Heart left ventricle (tissue), 16 donors: ENCODE measurements around the gene GRK5. TPM values are rescaled to one million over a fixed set of nuclear protein-coding genes. Genes with fewer than 3 reads are reported as not detected.

Experiments used
- ATAC-seq, 4 donors: fragments of 200-7000 bp; cut with Tn5 transposase; one replicate each; pipeline ENCODE4 v1.9.1; 2020 to 2022; ENCODE audit warnings: moderate library complexity in 4 of 4, mild to moderate bottlenecking in 3 of 4, moderate number of reproducible peaks in 1 of 4
- DNase-seq, 5 donors: peaks; one replicate each; pipeline ENCODE4 v3.0.0-alpha.2; 2020
- H3K27ac ChIP-seq, 12 donors: fragments of 200-600 bp; sonication (generic) in 4 of 12; one replicate each; pipeline versions ENCODE4 v1.5.0 to v1.8.0; 2016 to 2022; ENCODE audit warnings: mild to moderate bottlenecking in 2 of 12
- H3K27me3 ChIP-seq, 9 donors: fragments of 200-600 bp; sonication (generic) in 2 of 9; one replicate each; pipeline versions ENCODE4 v1.5.1 to v1.8.0; 2016 to 2022; ENCODE audit warnings: mild to moderate bottlenecking in 3 of 9
- H3K36me3 ChIP-seq, 9 donors: fragments of 200-600 bp; sonication (generic) in 2 of 9; one replicate each; pipeline versions ENCODE4 v1.5.0 to v1.8.0; 2018 to 2022; ENCODE audit warnings: mild to moderate bottlenecking in 2 of 9
- H3K4me1 ChIP-seq, 12 donors: fragments of 200-600 bp; sonication (generic) in 4 of 12; one replicate each; pipeline versions ENCODE4 v1.5.0 to v1.8.0; 2016 to 2022; ENCODE audit warnings: mild to moderate bottlenecking in 3 of 12
- H3K4me3 ChIP-seq, 12 donors: fragments of 200-600 bp; sonication (generic) in 4 of 12; one replicate each; pipeline versions ENCODE4 v1.5.0 to v1.8.0; 2017 to 2022; ENCODE audit warnings: mild to moderate bottlenecking in 9 of 12, moderate library complexity in 4 of 12
- H3K9me3 ChIP-seq, 12 donors: fragments of 200-600 bp; sonication (generic) in 4 of 12; one replicate each; pipeline versions ENCODE4 v1.5.0 to v1.8.0; 2016 to 2022; ENCODE audit warnings: mild to moderate bottlenecking in 1 of 12
- CTCF ChIP-seq, 12 donors: fragments of 200-600 bp; sonication (generic) in 4 of 12; IDR thresholded peaks; one replicate each; pipeline versions ENCODE4 v1.5.0 to v1.8.0; 2018 to 2022; ENCODE audit warnings: antibody characterized with exemption in 12 of 12, mild to moderate bottlenecking in 5 of 12
- POLR2A ChIP-seq, 2 donors: fragments of 450-650 bp; IDR thresholded peaks; one replicate each; pipeline ENCODE4 v1.6.1; 2017; ENCODE audit warnings: antibody characterized with exemption in 2 of 2, mild to moderate bottlenecking in 2 of 2, moderate library complexity in 2 of 2
- WGBS, 4 donors: extraction: QIAGEN DNeasy Blood & Tissue Kit in 2 of 4; methylation state at CpG; one replicate each; pipeline versions ENCODE4 v1.1.5 to v1.1.7; 2013 to 2018; 5-methylcytosine and 5-hydroxymethylcytosine counted together
- intact Hi-C, 10 donors: fragments of 100-400 bp; cut with DNase I; formaldehyde crosslinking; loops; one replicate each; pipeline versions ENCODE4 v1.11.1 to v1.14.2; 2022
- polyA plus RNA-seq, 2 donors: library from polyadenylated mRNA; stranded (reverse); fragments of 200-250 nt; gene quantifications; one replicate each; pipeline ENCODE4 v1.2.3, GENCODE V29; 2013
- total RNA-seq, 9 donors: library from RNA; depleted of rRNA in 2 of 9; stranded (reverse); fragments of >200 nt in 2 of 9; fragmentation: NEBNext Ultra II Directional in 3 of 9; extraction: Animal tissue kit (Norgen Biotek cat#: 25700) in 3 of 9; gene quantifications; one replicate each; pipeline versions ENCODE4 v1.1.0 to v1.2.4, GENCODE V29; 2016 to 2023
- donor health status: ischemic (EF 13 %, LVEDD 7.1; RV severe dilation, severe dysfunction).
- donor health status: healthy with polysubstance abuse.
- donor health status: DM: no; HTN: yes; CAD: no.
- donor health status: DM: no; HTN: no; CAD: no.
- donor health status: ischemic (EF 25% LVEDD 6.9; RV normal size, moderate dysfunction).
- donor health status: ischemic (EF 25% LVEDD 5.7; RV mildly dilated, moderate dysfunction).
- donor health status: healthy.
- donor health status: DM: yes; HTN: yes; CAD: no.
- donor health status: ischemic (EF 35%, LVEDD 5.7; RV mildly dilated, moderate dysfunction).
- donor health status: nonischemic (EF 11% LVEDD 7.7; RV severe dilation, severe dysfunction).
- donor health status: DM: yes; HTN: yes; CAD: no.
- donor health status: PGD.
- donor health status: ischemic (EF 29% LVEDD 5.4; RV normal size, mild dysfunction).
- donor health status: nonischemic (EF 23%, LVEDD 6.1; RV moderate dilation, normal function).

GRK5 gene
- total and polyA plus RNA-seq, 11 donors = 13.1 to 58.0 (median 30.2) TPM

DNA sequence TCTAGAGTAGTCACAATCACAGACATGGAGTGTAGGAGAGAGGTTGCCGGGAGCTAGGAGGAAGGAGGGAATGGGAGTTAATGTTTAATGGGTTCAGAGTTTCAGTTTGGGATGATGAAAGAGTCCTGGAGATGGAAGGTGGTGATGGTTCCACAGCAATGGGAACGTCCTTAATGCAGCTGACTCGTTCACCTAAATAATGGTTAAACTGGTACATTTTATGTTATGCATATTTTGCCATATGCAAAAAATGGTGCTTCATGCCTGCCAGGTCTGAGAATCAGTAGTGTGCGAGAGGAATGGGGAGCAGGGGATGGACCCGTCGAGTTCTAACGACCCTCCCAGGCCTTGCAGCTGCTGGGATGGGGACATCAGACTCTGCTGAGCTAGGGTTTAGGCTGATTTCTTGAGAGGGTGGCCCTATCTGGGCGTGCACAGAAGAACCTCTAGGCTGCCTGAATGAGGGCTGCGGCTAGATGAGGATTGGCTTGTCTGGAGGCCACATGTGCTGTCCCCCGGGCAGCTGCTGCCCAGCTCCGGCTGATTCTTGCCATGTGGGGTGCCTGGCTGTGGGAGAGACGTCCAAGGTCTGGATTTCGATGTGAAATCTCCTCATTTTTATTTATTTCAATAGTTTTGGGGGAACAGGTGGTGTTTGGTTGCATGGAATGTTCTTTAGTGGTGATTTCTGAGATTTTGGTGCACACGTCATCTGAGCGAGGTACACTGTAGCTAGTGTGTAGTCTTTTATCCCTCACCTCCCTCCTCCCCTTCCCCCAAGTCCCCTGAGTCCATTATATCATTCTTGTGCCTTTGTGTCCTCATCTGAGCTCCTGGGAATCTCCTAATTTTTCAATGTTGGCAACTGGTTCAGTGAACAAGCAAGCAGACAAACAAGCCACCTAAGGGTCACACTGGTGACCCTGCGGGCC, 116.0 kb downstream of the GRK5 start:
- intact Hi-C loops = loop anchor here in 1 of 10 donors (5.0 kb wide), 1 partner anchor 116 kb away; the partner anchor contains the start of gene GRK5
- peaks cover 0 to 60% (median 24%) of the 10 kb centered on the region in 12 donors for H3K4me1 ChIP-seq
- H3K27ac ChIP-seq = no peak overlapping the region
- H3K4me3 ChIP-seq = no peak overlapping the region
- no peaks in the 10 kb centered on the region for H3K27me3 ChIP-seq
- no peak for TF ChIP-seq POLR2A (IDR thresholded peaks at IDR 0.05)
- no peak for TF ChIP-seq CTCF (IDR thresholded peaks at IDR 0.05)
- no peak for ATAC-seq
- 75 to 88% (median 76%) methylated on average over 16 of the region's 16 CpGs for WGBS, 4 donors
- peaks cover 0 to 19% (median 4%) of the 10 kb centered on the region in 9 donors for H3K36me3 ChIP-seq
- H3K9me3 ChIP-seq = peaks cover 0 to 6% (median 0%) of the 10 kb centered on the region in 12 donors
- peak in 1 of 5 donors; percentile 26 for DNase-seq

DNA sequence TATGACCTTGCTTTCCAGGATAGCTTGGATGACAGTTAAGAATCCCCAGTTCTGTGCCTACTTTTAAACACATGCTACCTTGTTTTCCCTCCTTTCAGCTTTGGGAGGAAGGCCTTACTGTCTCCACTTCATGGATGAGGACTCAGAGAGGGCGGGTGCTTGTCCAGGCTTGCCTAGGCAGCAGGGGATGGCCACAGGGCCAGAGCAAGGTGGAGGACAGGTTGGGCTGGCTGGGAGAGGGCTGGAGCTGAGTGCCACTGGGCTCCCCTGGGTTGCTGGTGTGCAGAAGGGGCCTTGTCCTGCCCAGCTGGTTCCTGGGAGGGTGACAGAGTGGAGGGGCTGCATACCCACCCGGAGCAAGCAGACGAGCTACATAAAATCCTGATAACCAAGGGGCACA, 117.8 kb downstream of the GRK5 start:
- ATAC-seq = no peak

GRCh38 chr10:119326167-119326566, 118.8 kb downstream of the GRK5 start:
- DNase-seq (peak in 1 of 5 donors; percentile 51), ATAC-seq (no peak)
- intact Hi-C loops = no loop called here
- Histone ChIP-seq H3K27ac (no peak overlapping the region), H3K27me3 (no peaks in the 10 kb centered on the region), H3K36me3 (peaks cover 0 to 27% (median 8%) of the 10 kb centered on the region in 9 donors), H3K4me3 (no peak overlapping the region), H3K4me1 (peaks cover 0 to 50% (median 12%) of the 10 kb centered on the region in 12 donors), H3K9me3 (peaks cover 0 to 3% (median 0%) of the 10 kb centered on the region in 12 donors)
- WGBS, 4 donors = 86 to 97% (median 89%) methylated on average over 8 to 10 of the region's 10 CpGs
- TF ChIP-seq POLR2A (IDR thresholded peaks at IDR 0.05) = no peak
- no peak for TF ChIP-seq CTCF (IDR thresholded peaks at IDR 0.05)

More for the DNA sequence above, 117.8 kb downstream of the GRK5 start:
- H3K4me1 ChIP-seq = peaks cover 0 to 48% (median 11%) of the 10 kb centered on the region in 12 donors
- WGBS, 4 donors = 89 to 100% (median 92%) methylated on average over 1 to 3 of the region's 3 CpGs
- DNase-seq = peak in 1 of 5 donors; percentile 53
- no peak overlapping the region for H3K4me3 ChIP-seq
- H3K36me3 ChIP-seq = peaks cover 0 to 27% (median 8%) of the 10 kb centered on the region in 9 donors
- intact Hi-C loops = no loop called here
- no peak for TF ChIP-seq POLR2A (IDR thresholded peaks at IDR 0.05)
- no peak for TF ChIP-seq CTCF (IDR thresholded peaks at IDR 0.05)
- no peaks in the 10 kb centered on the region for H3K27me3 ChIP-seq
- peak overlapping the region in 1 of 12 donors; percentile 7 for H3K27ac ChIP-seq
- peaks cover 0 to 6% (median 0%) of the 10 kb centered on the region in 12 donors for H3K9me3 ChIP-seq

DNA sequence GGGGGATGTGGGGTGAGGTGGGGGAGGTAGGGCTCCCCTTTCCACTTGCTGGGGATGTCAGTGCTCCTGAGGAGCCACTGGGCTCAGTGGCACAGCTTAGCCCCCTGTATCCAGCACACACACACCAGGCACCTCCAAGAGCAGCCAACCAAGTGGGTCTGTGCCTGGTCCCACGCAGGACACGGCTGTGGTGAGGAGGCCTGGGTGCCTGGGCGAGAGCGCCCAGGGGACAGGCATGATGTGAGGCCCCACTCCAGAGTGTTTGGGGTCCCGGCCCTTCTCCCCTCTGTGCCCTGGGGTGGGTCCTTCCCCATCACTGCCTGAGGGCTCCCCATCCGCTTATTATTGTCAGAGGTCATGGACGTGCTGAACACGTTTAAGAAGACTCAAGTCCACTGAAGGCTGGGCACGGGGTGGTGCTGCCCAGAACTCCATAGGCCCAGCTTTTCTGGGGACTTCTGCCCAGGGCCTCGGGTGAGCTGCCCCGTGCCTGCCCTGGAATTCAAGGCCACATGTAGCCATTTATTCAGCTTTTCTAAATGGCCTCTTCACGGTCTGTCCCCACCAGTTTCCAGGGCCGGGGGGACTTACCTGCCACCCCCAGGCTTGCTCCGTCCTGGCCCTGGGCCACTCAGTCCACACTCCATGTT, 119.8 kb downstream of the GRK5 start:
- peak in 1 of 5 donors; percentile 55 for DNase-seq
- WGBS, 4 donors = 87 to 94% (median 93%) methylated on average over 9 to 14 of the region's 14 CpGs
- intact Hi-C loops = no loop called here
- Histone ChIP-seq H3K27ac (no peak overlapping the region), H3K4me3 (no peak overlapping the region), H3K27me3 (no peaks in the 10 kb centered on the region), H3K4me1 (peaks cover 0 to 54% (median 12%) of the 10 kb centered on the region in 12 donors), H3K36me3 (peaks cover 0 to 27% (median 8%) of the 10 kb centered on the region in 9 donors), H3K9me3 (no peaks in the 10 kb centered on the region)
- no peak for ATAC-seq
- TF ChIP-seq POLR2A (IDR thresholded peaks at IDR 0.05) (no peak), CTCF (IDR thresholded peaks at IDR 0.05) (no peak)
